KG1 (cell line): ENCODE results near the gene KLHL7.
"Not testable (repeated sequence)": the region's sequence is repeated elsewhere in the genome, so short reads cannot be mapped to it uniquely, and the experiment has no call there.

Experiments
- DNase-seq: peaks from one replicate; lab custom pipeline; 2025; lab: John Stamatoyannopoulos, UW

Gene KLHL7

GRCh38 chr7:23181684-23182553, 76.3 kb downstream of the KLHL7 start, which contains the start of gene NUP42:
Gene NUP42 (plus strand): TSS chr7:23182048. CDS start chr7:23182086, 38 bp downstream.
- peak; percentile 97 for DNase-seq

GRCh38 chr7:23183279-23184012, 77.9 kb downstream of the KLHL7 start:
- no peak for DNase-seq

- no peak for DNase-seq
Observed at GRCh38 chr7:23184291-23184690, 78.7 kb downstream of the KLHL7 start.

GRCh38 chr7:23184709-23185359, 79.2 kb downstream of the KLHL7 start:
- no peak for DNase-seq

- DNase-seq: no peak
Observed at GRCh38 chr7:23185980-23186379, 80.4 kb downstream of the KLHL7 start.

GRCh38 chr7:23191022-23191421, 85.4 kb downstream of the KLHL7 start:
- DNase-seq: no peak

GRCh38 chr7:23193650-23194227, 88.2 kb downstream of the KLHL7 start:
- DNase-seq: not testable (repeated sequence)

GRCh38 chr7:23196306-23196705, 90.7 kb downstream of the KLHL7 start:
- no peak for DNase-seq

GRCh38 chr7:23197745-23198144, 92.2 kb downstream of the KLHL7 start:
- DNase-seq: not testable (repeated sequence)

GRCh38 chr7:23200331-23200730, 94.7 kb downstream of the KLHL7 start:
- DNase-seq: no peak

GRCh38 chr7:23204241-23204640, 98.7 kb downstream of the KLHL7 start:
- no peak for DNase-seq

- no peak for DNase-seq
Observed at GRCh38 chr7:23205577-23205908, 100.0 kb downstream of the KLHL7 start.

- DNase-seq: no peak
Observed at GRCh38 chr7:23205909-23206767, 100.6 kb downstream of the KLHL7 start.

GRCh38 chr7:23207021-23207420, 101.4 kb downstream of the KLHL7 start:
- DNase-seq: no peak

- no peak for DNase-seq
Observed at GRCh38 chr7:23207884-23208283, 102.3 kb downstream of the KLHL7 start.

GRCh38 chr7:23208316-23208715, 102.7 kb downstream of the KLHL7 start:
- no peak for DNase-seq

GRCh38 chr7:23210506-23210905, 104.9 kb downstream of the KLHL7 start:
- no peak for DNase-seq

GRCh38 chr7:23211589-23211988, 106.0 kb downstream of the KLHL7 start:
- no peak for DNase-seq

GRCh38 chr7:23212395-23212794, 106.8 kb downstream of the KLHL7 start:
- DNase-seq: no peak

GRCh38 chr7:23212841-23213240, 107.3 kb downstream of the KLHL7 start:
- DNase-seq: no peak

GRCh38 chr7:23213755-23214154, 108.2 kb downstream of the KLHL7 start:
- no peak for DNase-seq
